Astrocyte of the cerebellum (primary cell): Measurements from ENCODE around the gene SMPD3.

Experiments
- DNase-seq: peaks from one replicate; pipeline ENCODE4 v3.0.0-alpha.2; 2011; ENCODE audit warnings: low read depth
- H3K4me3 ChIP-seq: 2 replicates; pipeline ENCODE4 v1.5.1; 2011; ENCODE audit warnings: mild to moderate bottlenecking, low read depth, low read length, moderate library complexity
- in situ Hi-C: cut with HindIII; loops from 2 replicates; pipeline ENCODE4 v1.10.0; 2017; ENCODE audit warnings: low sequenced_read_pairs
- TF ChIP-seq, protein P1 (sequence below): IDR thresholded peaks from 2 replicates; pipeline ENCODE4 v1.5.1; 2012; ENCODE audit warnings: low read length, low read depth, moderate library complexity, mild to moderate bottlenecking; ENCODE audit errors: missing control alignments

The SMPD3 gene

DNA sequence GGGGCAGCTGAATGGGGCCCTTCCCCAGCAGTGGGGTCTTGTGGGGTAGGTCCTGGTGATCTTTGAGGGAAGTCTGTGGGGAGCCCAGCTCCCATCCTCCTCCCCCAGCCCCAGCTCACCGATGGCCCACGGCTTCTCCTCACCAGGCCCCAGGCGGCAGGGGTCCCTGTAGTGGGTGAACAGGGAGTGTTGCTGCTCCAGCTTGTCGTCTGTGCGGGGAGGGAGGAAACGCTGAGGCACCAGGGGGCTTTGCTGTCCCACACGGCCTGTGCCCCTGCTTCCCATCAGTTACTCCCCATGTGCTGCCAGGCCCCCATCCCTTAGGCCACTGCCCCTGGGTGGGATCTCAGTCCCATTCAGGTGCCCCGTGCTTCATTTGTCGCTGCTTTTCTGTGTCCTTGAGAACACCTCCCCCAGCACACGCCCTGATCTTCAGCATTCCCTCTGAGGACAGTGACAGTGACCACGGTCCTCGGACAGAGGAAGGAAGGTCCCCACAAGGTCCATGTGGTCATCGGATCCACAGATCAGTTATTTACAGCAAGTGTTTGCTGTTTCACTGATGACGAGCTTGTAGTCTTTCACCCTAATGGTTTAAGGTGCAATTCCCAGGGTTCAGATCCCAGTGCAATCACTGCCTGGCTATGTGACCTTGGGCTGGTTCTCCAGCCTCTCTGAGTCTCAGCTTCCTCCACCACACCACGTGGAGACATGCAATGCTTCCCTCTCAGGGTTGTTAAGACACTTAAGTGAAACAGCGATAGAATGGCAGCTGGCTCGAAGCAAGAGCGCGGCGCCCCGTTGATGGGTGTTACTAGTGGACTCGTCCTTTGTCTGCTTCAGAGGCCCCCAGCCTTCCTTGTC lies 84.4 kb downstream of the SMPD3 start:
- in situ Hi-C loops: no loop called here
- TF ChIP-seq, protein P1, sequence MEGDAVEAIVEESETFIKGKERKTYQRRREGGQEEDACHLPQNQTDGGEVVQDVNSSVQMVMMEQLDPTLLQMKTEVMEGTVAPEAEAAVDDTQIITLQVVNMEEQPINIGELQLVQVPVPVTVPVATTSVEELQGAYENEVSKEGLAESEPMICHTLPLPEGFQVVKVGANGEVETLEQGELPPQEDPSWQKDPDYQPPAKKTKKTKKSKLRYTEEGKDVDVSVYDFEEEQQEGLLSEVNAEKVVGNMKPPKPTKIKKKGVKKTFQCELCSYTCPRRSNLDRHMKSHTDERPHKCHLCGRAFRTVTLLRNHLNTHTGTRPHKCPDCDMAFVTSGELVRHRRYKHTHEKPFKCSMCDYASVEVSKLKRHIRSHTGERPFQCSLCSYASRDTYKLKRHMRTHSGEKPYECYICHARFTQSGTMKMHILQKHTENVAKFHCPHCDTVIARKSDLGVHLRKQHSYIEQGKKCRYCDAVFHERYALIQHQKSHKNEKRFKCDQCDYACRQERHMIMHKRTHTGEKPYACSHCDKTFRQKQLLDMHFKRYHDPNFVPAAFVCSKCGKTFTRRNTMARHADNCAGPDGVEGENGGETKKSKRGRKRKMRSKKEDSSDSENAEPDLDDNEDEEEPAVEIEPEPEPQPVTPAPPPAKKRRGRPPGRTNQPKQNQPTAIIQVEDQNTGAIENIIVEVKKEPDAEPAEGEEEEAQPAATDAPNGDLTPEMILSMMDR: no peak
- no peak overlapping the region for H3K4me3 ChIP-seq
- no peak for DNase-seq

DNA sequence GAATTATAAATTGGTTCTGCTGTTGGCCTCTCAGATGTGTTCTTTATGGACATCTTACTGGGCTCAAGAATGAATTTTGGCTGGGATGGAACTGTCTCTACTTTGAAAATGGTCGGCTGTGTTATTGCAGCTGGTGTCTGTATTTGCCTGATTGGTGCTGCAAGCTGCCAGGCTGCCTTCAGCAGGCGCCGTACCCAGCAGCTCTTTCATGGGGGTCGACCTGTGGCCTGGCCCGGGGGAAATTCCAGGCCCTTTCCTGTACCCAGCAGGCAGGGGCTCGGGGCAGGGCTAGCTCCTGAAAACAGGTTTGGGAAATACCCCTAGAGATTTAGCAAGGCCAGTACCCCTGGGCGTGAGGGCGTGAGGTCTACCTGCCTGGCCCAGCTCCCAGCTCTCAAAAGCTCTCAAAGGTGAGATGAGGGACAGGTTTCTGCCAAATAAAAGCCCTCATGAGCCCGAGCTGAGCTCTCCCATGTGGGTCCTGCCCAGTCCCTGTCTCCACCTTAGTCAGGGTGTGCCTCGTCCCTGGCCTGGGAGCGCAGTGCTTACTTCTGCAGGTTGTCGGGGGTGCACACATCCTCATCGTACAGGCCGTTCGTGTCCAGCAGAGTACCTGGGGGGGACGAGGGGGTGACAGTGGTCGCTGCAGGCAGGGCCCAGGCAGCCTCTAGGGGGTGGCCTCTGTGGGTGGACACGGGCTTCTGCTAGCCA lies 85.2 kb downstream of the SMPD3 start:
- in situ Hi-C loops: no loop called here
- no peak for DNase-seq
- no peak overlapping the region for H3K4me3 ChIP-seq

DNA sequence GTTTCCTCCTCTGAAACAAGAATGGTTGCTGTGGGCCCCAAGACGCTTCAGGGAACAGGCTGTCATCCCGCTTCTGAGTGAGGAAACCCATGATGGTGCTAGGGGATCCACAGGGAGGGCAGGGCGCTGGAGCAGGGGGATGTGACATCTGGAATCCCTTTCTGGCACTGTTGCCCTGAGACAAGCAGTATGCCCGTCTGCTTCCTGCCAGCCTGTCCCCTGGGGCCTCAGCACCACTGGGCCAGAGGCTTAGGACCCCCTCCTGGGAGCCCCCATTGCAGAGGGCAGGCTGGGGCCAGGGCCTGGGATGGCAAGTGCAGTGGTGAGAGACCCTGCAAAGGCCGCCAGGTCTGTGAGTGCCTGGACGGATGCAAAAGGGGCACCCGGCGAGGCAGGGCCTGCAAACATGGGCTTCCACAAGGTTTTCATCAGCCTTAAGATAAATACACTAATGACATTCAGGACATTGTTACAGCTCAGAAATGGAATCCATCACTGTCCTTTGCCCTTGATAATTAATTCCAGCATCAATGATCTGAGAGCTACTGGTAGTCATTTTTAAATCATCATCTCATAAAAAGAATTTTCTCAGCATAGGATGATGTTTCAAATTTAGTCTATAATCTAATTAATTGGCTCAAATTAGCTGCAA lies 85.9 kb downstream of the SMPD3 start:
- no peak for DNase-seq
- TF ChIP-seq, protein P1: no peak
- in situ Hi-C loops: no loop called here
- H3K4me3 ChIP-seq: no peak overlapping the region

More for the DNA sequence above, 85.2 kb downstream of the SMPD3 start:
- TF ChIP-seq, protein P1: no peak

- in situ Hi-C loops: no loop called here
- no peak for DNase-seq
- no peak overlapping the region for H3K4me3 ChIP-seq
- TF ChIP-seq, protein P1: no peak
Observed at GRCh38 chr16:68361485-68361884, 86.8 kb downstream of the SMPD3 start.

- in situ Hi-C loops: no loop called here
Observed at GRCh38 chr16:68360956-68361355, 87.4 kb downstream of the SMPD3 start.

DNA sequence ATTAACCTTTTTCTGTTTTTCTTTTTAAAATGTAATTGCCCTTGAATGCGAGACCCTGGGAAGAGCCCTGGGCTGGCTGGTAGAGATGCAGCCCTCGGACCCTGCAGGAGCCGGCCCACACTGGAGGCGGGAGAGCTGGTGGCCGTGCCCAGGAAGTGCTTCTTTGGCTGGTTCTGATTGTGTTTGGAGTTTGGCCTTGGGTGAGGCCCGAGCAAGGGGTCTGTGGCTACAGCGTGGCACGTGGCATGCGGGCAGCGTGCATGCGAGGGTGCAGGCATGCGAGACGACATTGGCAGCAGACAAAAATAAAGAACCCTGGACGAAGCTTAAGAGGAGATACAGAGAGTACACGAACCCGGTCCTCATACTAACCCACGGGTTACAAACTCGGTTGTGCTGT lies 87.8 kb downstream of the SMPD3 start:
- no peak for DNase-seq
- no peak overlapping the region for H3K4me3 ChIP-seq
- TF ChIP-seq, protein P1: no peak
- in situ Hi-C loops: no loop called here

More at GRCh38 chr16:68360956-68361355, 87.4 kb downstream of the SMPD3 start:
- DNase-seq: no peak
- TF ChIP-seq, protein P1: no peak
- no peak overlapping the region for H3K4me3 ChIP-seq
